Spleen (tissue), 7 donors: ENCODE data around the gene ATP5PF.

Experiments
- CTCF ChIP-seq, 11 experiments: fragments of 200-600 bp in 7 of 11; fragments of 450-650 bp in 4 of 11; sonication (generic) in 4 of 11; IDR thresholded peaks in 8 of 11; conservative IDR thresholded peaks in 3 of 11; 1 replicate in 7 of 11; 2 replicates in 4 of 11; pipeline versions ENCODE4 v1.4.0 to v1.8.0; 2016 to 2021; ENCODE audit warnings: antibody characterized with exemption in 11 of 11, inconsistent platforms in 4 of 11, mild to moderate bottlenecking in 1 of 11
- POLR2AphosphoS5 ChIP-seq, 3 donors: sonication (generic); formaldehyde crosslinking; IDR thresholded peaks; one replicate each; pipeline ENCODE4 v1.5.1; 2017; ENCODE audit warnings: antibody characterized with exemption in 3 of 3
- donor health status: DM: no; HTN: no; CAD: no; lungs with moderate emphysema.
- donor health status: DM: no; HTN: no; CAD: no.
- donor health status: DM: no; HTN: no; CAD: no.

- peak in 6 of 11 experiments; percentile 9 to 39 (median 16) for TF ChIP-seq CTCF (IDR thresholded peaks at IDR 0.05 in 8 of 11, conservative IDR thresholded peaks at IDR 0.05 in 3 of 11)
- peak; percentile 93 to 96 (median 95) for TF ChIP-seq POLR2AphosphoS5 (IDR thresholded peaks at IDR 0.05)
Observed at GRCh38 chr21:25734904-25735645, at the start of gene ATP5PF, which contains the start of gene GABPA.
